DND-41 (cell line): ENCODE results near the gene B3GLCT.

Experiments used
- ATAC-seq: fragments of 200-7000 bp; cut with Tn5 transposase; 3 replicates; pipeline ENCODE4 v1.9.1; 2021; ENCODE audit warnings: low read depth; ENCODE audit not compliant: insufficient read depth
- DNase-seq: peaks from one replicate; pipeline ENCODE4 v3.0.0-alpha.2; 2020
- H2AFZ ChIP-seq: 2 replicates; pipeline ENCODE4 v1.6.0; 2012; ENCODE audit warnings: low read depth, low read length
- H3K27ac ChIP-seq: 2 replicates; pipeline ENCODE4 v1.5.1; 2012; ENCODE audit warnings: low read length, inconsistent platforms
- H3K27me3 ChIP-seq: fragments of 200-600 bp; sonication (generic); 2 replicates; pipeline ENCODE4 v1.6.0; 2012; ENCODE audit warnings: low read length, mild to moderate bottlenecking, inconsistent platforms; ENCODE audit not compliant: insufficient read depth, poor library complexity
- H3K36me3 ChIP-seq: 2 replicates; pipeline ENCODE4 v1.5.1; 2012; ENCODE audit warnings: low read length, inconsistent platforms; ENCODE audit not compliant: insufficient read depth
- H3K4me1 ChIP-seq: 2 replicates; pipeline ENCODE4 v1.5.1; 2012; ENCODE audit warnings: mild to moderate bottlenecking, low read length; ENCODE audit not compliant: insufficient read depth
- H3K4me2 ChIP-seq: 2 replicates; pipeline ENCODE4 v1.6.0; 2012; ENCODE audit warnings: mild to moderate bottlenecking, moderate library complexity, low read length, inconsistent platforms; ENCODE audit not compliant: insufficient read depth
- H3K4me3 ChIP-seq, 2 experiments: fragments of 200-600 bp in 1 of 2; shearing (Covaris generic) in 1 of 2; 2 replicates each; pipeline ENCODE4 v1.5.1; 2012 to 2016; ENCODE audit warnings: inconsistent platforms in 2 of 2, low read length in 2 of 2, mild to moderate bottlenecking in 2 of 2, low read depth in 1 of 2, moderate library complexity in 1 of 2
- H3K79me2 ChIP-seq: 2 replicates; pipeline ENCODE4 v1.6.0; 2012; ENCODE audit warnings: low read length, inconsistent platforms; ENCODE audit not compliant: insufficient read depth
- H3K9ac ChIP-seq: 2 replicates; pipeline ENCODE4 v1.6.0; 2012; ENCODE audit warnings: low read depth, mild to moderate bottlenecking, inconsistent platforms, low read length, moderate library complexity
- H3K9me3 ChIP-seq: 2 replicates; pipeline ENCODE4 v1.5.1; 2012; ENCODE audit warnings: low read length, moderate library complexity, mild to moderate bottlenecking, inconsistent platforms; ENCODE audit not compliant: insufficient read depth, severe bottlenecking
- H4K20me1 ChIP-seq: 2 replicates; pipeline ENCODE4 v1.6.0; 2012; ENCODE audit warnings: low read length; ENCODE audit not compliant: insufficient read depth
- CTCF ChIP-seq: IDR thresholded peaks from 2 replicates; pipeline ENCODE4 v1.5.1; 2012; ENCODE audit warnings: borderline replicate concordance, low read length, moderate library complexity, mild to moderate bottlenecking; ENCODE audit not compliant: poor library complexity, severe bottlenecking; ENCODE audit errors: extremely low read depth
- EZH2 ChIP-seq: IDR thresholded peaks from 3 replicates; pipeline ENCODE4 v1.6.1; 2012; ENCODE audit warnings: borderline replicate concordance, low read depth, mild to moderate bottlenecking, moderate library complexity, low read length, inconsistent platforms; ENCODE audit not compliant: severe bottlenecking

B3GLCT gene

DNA sequence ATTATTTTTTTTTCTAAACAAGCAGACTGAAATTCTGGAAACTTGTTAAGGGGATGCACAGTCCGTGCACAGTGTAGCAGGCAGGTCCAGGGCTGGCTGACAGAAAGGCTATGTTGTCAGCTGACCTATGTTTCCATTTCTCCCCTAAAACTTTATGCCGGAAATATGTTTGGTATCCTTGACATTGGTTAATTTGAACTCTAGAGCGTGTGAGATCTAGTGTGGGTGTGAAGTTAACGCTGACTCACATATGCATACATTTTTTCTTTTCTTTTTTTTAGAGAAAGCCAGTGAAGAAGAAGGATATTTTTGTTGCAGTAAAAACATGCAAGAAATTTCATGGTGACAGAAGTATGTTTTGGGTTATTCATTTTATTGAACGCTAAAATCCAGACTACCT is 76.6 kb downstream of the B3GLCT start:
- Histone ChIP-seq H3K9ac (no peak overlapping the region), H2AFZ (no peak overlapping the region), H3K36me3 (peaks cover 38% of the 10 kb centered on the region), H3K27me3 (no peaks in the 10 kb centered on the region), H3K4me2 (no peak overlapping the region), H3K4me3 (no peak overlapping the region), H3K27ac (no peak overlapping the region), H3K9me3 (peaks cover 4% of the 10 kb centered on the region), H4K20me1 (no peaks in the 10 kb centered on the region), H3K79me2 (no peaks in the 10 kb centered on the region), H3K4me1 (no peaks in the 10 kb centered on the region)
- TF ChIP-seq EZH2 (no peak), CTCF (no peak)
- no peak for ATAC-seq
- no peak for DNase-seq

DNA sequence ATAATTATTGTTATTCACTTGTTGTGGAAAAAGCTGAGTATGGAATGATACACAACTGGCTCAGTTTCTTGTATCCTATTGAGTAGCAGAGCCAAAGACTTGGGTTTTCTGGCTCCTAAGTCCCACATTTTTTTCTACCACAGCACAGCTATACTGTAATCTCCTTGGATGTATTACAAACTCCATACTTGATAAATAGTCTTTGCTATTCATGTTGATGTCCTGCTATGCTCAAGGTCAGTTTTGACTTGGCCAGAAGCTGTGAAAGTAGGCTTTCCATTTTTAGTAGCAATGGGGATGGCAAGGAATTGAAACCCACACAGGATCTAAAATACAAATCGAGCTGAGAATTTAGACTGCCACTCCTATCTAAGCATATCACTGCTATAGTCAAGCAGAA is 79.1 kb downstream of the B3GLCT start:
- Histone ChIP-seq H3K79me2 (no peaks in the 10 kb centered on the region), H3K4me3 (no peak overlapping the region), H3K9me3 (peaks cover 4% of the 10 kb centered on the region), H3K27me3 (no peaks in the 10 kb centered on the region), H4K20me1 (no peaks in the 10 kb centered on the region), H3K27ac (no peak overlapping the region), H3K9ac (no peak overlapping the region), H2AFZ (no peak overlapping the region), H3K4me1 (no peaks in the 10 kb centered on the region), H3K4me2 (no peak overlapping the region), H3K36me3 (peaks cover 35% of the 10 kb centered on the region)
- DNase-seq (no peak), ATAC-seq (no peak)
- TF ChIP-seq CTCF (no peak), EZH2 (no peak)

DNA sequence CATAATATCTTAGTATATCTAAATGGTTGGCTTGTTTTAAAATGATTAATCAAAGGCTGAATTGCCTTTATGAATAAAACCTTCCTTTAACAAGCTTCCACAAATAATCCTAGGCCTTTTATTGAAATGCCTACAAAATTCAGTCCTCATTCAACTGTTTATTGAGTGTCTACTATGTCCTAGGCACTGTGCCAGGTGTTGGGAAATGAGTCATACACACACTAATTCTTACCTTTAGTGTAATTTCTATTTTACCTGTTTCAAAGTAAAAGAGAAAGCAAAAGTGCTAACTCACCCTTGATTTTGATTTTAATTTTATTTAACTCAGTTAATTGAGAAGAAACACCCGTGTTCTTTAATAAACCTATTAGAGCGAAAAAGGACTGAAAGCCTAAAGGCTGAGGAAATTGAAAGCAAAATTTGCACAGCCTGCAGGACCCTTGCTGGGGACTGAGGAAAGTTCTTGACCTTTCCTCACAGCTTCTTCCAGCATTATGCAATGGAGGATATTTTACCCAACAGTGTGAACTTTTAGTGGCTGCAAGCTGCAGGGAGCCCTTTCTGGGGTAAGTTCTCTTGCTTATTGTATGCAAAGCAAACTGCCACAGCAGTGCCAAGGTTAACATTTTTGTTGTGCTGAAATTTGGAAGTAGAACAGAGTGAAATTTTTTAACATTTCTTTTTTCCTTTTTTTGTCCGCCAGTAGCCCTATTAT is 83.1 kb downstream of the B3GLCT start:
- Histone ChIP-seq H3K9ac (no peak overlapping the region), H3K36me3 (peaks cover 25% of the 10 kb centered on the region), H3K4me2 (no peak overlapping the region), H2AFZ (no peak overlapping the region), H3K9me3 (peaks cover 4% of the 10 kb centered on the region), H4K20me1 (no peaks in the 10 kb centered on the region), H3K4me1 (no peaks in the 10 kb centered on the region), H3K79me2 (no peaks in the 10 kb centered on the region), H3K27ac (no peak overlapping the region), H3K27me3 (no peaks in the 10 kb centered on the region), H3K4me3 (no peak overlapping the region)
- ATAC-seq (no peak), DNase-seq (no peak)
- TF ChIP-seq EZH2 (no peak), CTCF (no peak)
